ENCODE results near the gene IL17C. TPM values are rescaled to one million over a fixed set of nuclear protein-coding genes. Genes with fewer than 3 reads are reported as not detected.

Gene IL17C
- polyA plus RNA-seq, 1 of the 3 experiments (the other 2 are of a cell fraction): 0.07 TPM

- no peak for DNase-seq
- Histone ChIP-seq H3K4me3 (ENCODE audit: low read depth in 2 of 2, low read length in 1 of 2) (no peak overlapping the region), H3K27ac (ENCODE audit: low read depth in 2 of 2, low read length in 1 of 2) (no peak overlapping the region), H3F3A (replicated peaks; ENCODE audit: insufficient read depth) (no peaks in the 10 kb centered on the region), H3K79me2 (ENCODE audit: insufficient read depth) (peaks cover 25% of the 10 kb centered on the region; the same call in 1 of the 2 replicates), H3K9ac (no peak overlapping the region), H3K4me2 (no peak overlapping the region), H3K36me3 (replicated peaks in 1 of 2; ENCODE audit: control insufficient read depth in 1 of 2, insufficient read depth in 2 of 2, low read length in 1 of 2) (peaks cover 28 to 49% of the 10 kb centered on the region in 2 experiments), H2AFZ (ENCODE audit: low read depth) (no peak overlapping the region), H3K4me1 (ENCODE audit: control insufficient read depth in 1 of 2, insufficient read depth in 2 of 2, low read depth in 1 of 2, low read length in 1 of 2) (no peaks in the 10 kb centered on the region), H3K9me2 (no peaks in the 10 kb centered on the region), H4K20me1 (ENCODE audit: insufficient read depth) (no peaks in the 10 kb centered on the region), H3K9me3 (no peaks in the 10 kb centered on the region), H3K27me3 (ENCODE audit: insufficient read depth) (no peaks in the 10 kb centered on the region)
- ChIA-PET POLR2A (no interaction called here), CTCF (no interaction called here)
- WGBS (ENCODE audit: low lambda C conversion rate): 86% methylated on average over 6 of the region's 6 CpGs
- TF ChIP-seq MEF2A (IDR thresholded peaks at IDR 0.05; ENCODE audit: borderline replicate concordance, low read depth) (no peak), NRF1 (IDR thresholded peaks at IDR 0.05; ENCODE audit: low read depth, low read length) (no peak), PBX3 (IDR thresholded peaks at IDR 0.05) (no peak), MAX (IDR thresholded peaks at IDR 0.05; ENCODE audit: low read depth) (no peak), RAD21 (IDR thresholded peaks at IDR 0.05; ENCODE audit: low read length) (no peak), IRF3 (IDR thresholded peaks at IDR 0.05; ENCODE audit: low read depth, low read length) (no peak), SIN3A (IDR thresholded peaks at IDR 0.05; ENCODE audit: borderline replicate concordance, low read depth, low read length) (no peak), CTCF (IDR thresholded peaks at IDR 0.05) (no peak), EP300 (IDR thresholded peaks at IDR 0.05; ENCODE audit: borderline replicate concordance in 1 of 2, low read depth in 1 of 2, low read length in 1 of 2) (no peak), USF1 (IDR thresholded peaks at IDR 0.05; ENCODE audit: borderline replicate concordance, low read depth) (no peak), ZBTB33 (IDR thresholded peaks at IDR 0.05; ENCODE audit: borderline replicate concordance, low read depth) (no peak), MXI1 (IDR thresholded peaks at IDR 0.05; ENCODE audit: low read depth, low read length) (no peak), TEAD4 (IDR thresholded peaks at IDR 0.05; ENCODE audit: borderline replicate concordance, insufficient read depth) (no peak), JUND (IDR thresholded peaks at IDR 0.05) (no peak), USF2 (IDR thresholded peaks at IDR 0.05; ENCODE audit: borderline replicate concordance, low read depth, low read length) (no peak)
These were observed 37.9 kb upstream of the IL17C start for GRCh38 chr16:88600539-88600896.

Measured in SK-N-SH (cell line).